SK-N-SH (cell line): ENCODE measurements around the gene CSNK2A3. TPM values are rescaled to one million over a fixed set of nuclear protein-coding genes. Genes with fewer than 3 reads are reported as not detected.

Experiments used
- CTCF ChIA-PET: fragments of 300-600, 350-600 bp; formaldehyde crosslinking; extraction: SDS; loops from one replicate; lab custom pipeline; 2021; lab: Yijun Ruan, JAX
- POLR2A ChIA-PET: fragments of 350-600 bp; sonication (Branson Sonifier 250); formaldehyde crosslinking; extraction: SDS; loops from one replicate; lab custom pipeline; 2020; ENCODE audit warnings: antibody characterized with exemption, inconsistent platforms; lab: Yijun Ruan, JAX
- DNase-seq: peaks from one replicate; pipeline ENCODE4 v3.0.0; 2012
- H2AFZ ChIP-seq: fragments of 200-600 bp; sonication (generic); 2 replicates; pipeline ENCODE4 v1.8.1; 2016; ENCODE audit warnings: antibody characterized with exemption, mild to moderate bottlenecking, low read depth
- H3F3A ChIP-seq: fragments of 200-600 bp; sonication (generic); replicated peaks from 2 replicates; pipeline ENCODE3; 2016; ENCODE audit warnings: antibody characterized with exemption, mild to moderate bottlenecking; ENCODE audit not compliant: insufficient read depth
- H3K27ac ChIP-seq, 2 experiments: fragments of 200-500 bp in 1 of 2; fragments of 200-600 bp in 1 of 2; sonication (Bioruptor generic) in 1 of 2; sonication (generic), shearing (Covaris generic) in 1 of 2; 2 replicates each; pipeline versions ENCODE4 v1.5.1 to v1.6.1; 2014 to 2016; ENCODE audit warnings: low read depth in 2 of 2, inconsistent platforms in 1 of 2, low read length in 1 of 2, mild to moderate bottlenecking in 1 of 2, mixed read lengths in 1 of 2
- H3K27me3 ChIP-seq: fragments of 200-600 bp; sonication (generic), shearing (Covaris generic); 2 replicates; pipeline ENCODE4 v1.6.1; 2016; ENCODE audit warnings: mixed run types; ENCODE audit not compliant: insufficient read depth
- H3K36me3 ChIP-seq, 2 experiments: fragments of 200-500 bp in 1 of 2; fragments of 200-600 bp in 1 of 2; sonication (Bioruptor generic) in 1 of 2; sonication (generic) in 1 of 2; replicated peaks in 1 of 2; 2 replicates each; pipeline versions ENCODE3 to v1.5.1; 2014 to 2016; ENCODE audit warnings: low read length in 1 of 2, mild to moderate bottlenecking in 1 of 2; ENCODE audit not compliant: insufficient read depth in 2 of 2, control insufficient read depth in 1 of 2
- H3K4me1 ChIP-seq, 2 experiments: fragments of 200-500 bp in 1 of 2; fragments of 200-600 bp in 1 of 2; sonication (Bioruptor generic) in 1 of 2; sonication (generic), shearing (Covaris generic) in 1 of 2; 2 replicates each; pipeline versions ENCODE4 v1.5.1 to v1.6.1; 2014 to 2016; ENCODE audit warnings: low read depth in 1 of 2, low read length in 1 of 2, mixed run types in 1 of 2; ENCODE audit not compliant: insufficient read depth in 2 of 2, control insufficient read depth in 1 of 2
- H3K4me2 ChIP-seq: fragments of 200-600 bp; sonication (generic), shearing (Covaris generic); 2 replicates; pipeline ENCODE4 v1.6.1; 2017; ENCODE audit warnings: mixed run types
- H3K4me3 ChIP-seq, 2 experiments: fragments of 200-500 bp in 1 of 2; fragments of 200-600 bp in 1 of 2; sonication (Bioruptor generic) in 1 of 2; sonication (generic), shearing (Covaris generic) in 1 of 2; 2 replicates each; pipeline versions ENCODE4 v1.5.1 to v1.8.1; 2014 to 2016; ENCODE audit warnings: low read depth in 2 of 2, inconsistent platforms in 1 of 2, low read length in 1 of 2, mild to moderate bottlenecking in 1 of 2, mixed read lengths in 1 of 2, moderate library complexity in 1 of 2
- H3K79me2 ChIP-seq: fragments of 200-600 bp; sonication (generic); 2 replicates; pipeline ENCODE4 v1.8.1; 2017; ENCODE audit warnings: mild to moderate bottlenecking; ENCODE audit not compliant: insufficient read depth
- H3K9ac ChIP-seq: fragments of 200-600 bp; sonication (generic); 2 replicates; pipeline ENCODE4 v1.6.1; 2017; ENCODE audit warnings: mixed run types
- H3K9me2 ChIP-seq: fragments of 200-600 bp; sonication (generic); 2 replicates; pipeline ENCODE4 v1.6.1; 2017; ENCODE audit warnings: mixed run types
- H3K9me3 ChIP-seq: fragments of 200-600 bp; sonication (generic); 2 replicates; pipeline ENCODE4 v1.6.1; 2017; ENCODE audit warnings: mixed run types, mild to moderate bottlenecking, moderate library complexity
- H4K20me1 ChIP-seq: fragments of 200-600 bp; sonication (generic); 2 replicates; pipeline ENCODE4 v1.6.1; 2017; ENCODE audit warnings: mild to moderate bottlenecking, mixed run types; ENCODE audit not compliant: insufficient read depth
- ELF1 ChIP-seq: IDR thresholded peaks from 2 replicates; pipeline ENCODE4 v1.4.0; 2012
- EP300 ChIP-seq, 2 experiments: IDR thresholded peaks; 2 replicates each; pipeline versions ENCODE4 v1.4.0 to v1.6.1; 2012; ENCODE audit warnings: borderline replicate concordance in 1 of 2, low read depth in 1 of 2, low read length in 1 of 2
- EZH2phosphoT487 ChIP-seq: fragments of 200-600 bp; sonication (generic); IDR thresholded peaks from 2 replicates; pipeline ENCODE4 v1.6.1; 2017; ENCODE audit warnings: low read depth, mixed run types, mild to moderate bottlenecking, antibody characterized with exemption, moderate library complexity, borderline replicate concordance
- FOXJ3 ChIP-seq: sonication (generic); formaldehyde crosslinking; IDR thresholded peaks from 2 replicates; pipeline ENCODE4 v1.5.1; 2020; ENCODE audit warnings: mild to moderate bottlenecking, missing genetic modification reagents
- GABPA ChIP-seq: IDR thresholded peaks from 2 replicates; pipeline ENCODE4 v1.4.0; 2012; ENCODE audit warnings: low read depth, mild to moderate bottlenecking
- GATA2 ChIP-seq: sonication (generic); formaldehyde crosslinking; IDR thresholded peaks from 2 replicates; pipeline ENCODE4 v1.5.0; 2020; ENCODE audit warnings: mild to moderate bottlenecking, missing genetic modification reagents
- IRF3 ChIP-seq: fragments of 150-350 bp; IDR thresholded peaks from 2 replicates; pipeline ENCODE4 v1.6.1; 2016; ENCODE audit warnings: mild to moderate bottlenecking, low read depth, low read length
- JUND ChIP-seq: IDR thresholded peaks from 2 replicates; pipeline ENCODE4 v1.4.0; 2012
- MEF2A ChIP-seq: IDR thresholded peaks from 2 replicates; pipeline ENCODE4 v1.4.0; 2012; ENCODE audit warnings: low read depth, borderline replicate concordance
- PBX3 ChIP-seq: IDR thresholded peaks from 2 replicates; pipeline ENCODE4; 2012
- RAD21 ChIP-seq: IDR thresholded peaks from 2 replicates; pipeline ENCODE4 v1.6.1; 2012; ENCODE audit warnings: mild to moderate bottlenecking, low read length
- RCOR1 ChIP-seq: fragments of 150-350 bp; IDR thresholded peaks from 2 replicates; pipeline ENCODE4 v1.6.1; 2017; ENCODE audit warnings: antibody characterized with exemption, low read length
- REST ChIP-seq: IDR thresholded peaks from 2 replicates; pipeline ENCODE4 v1.6.1; 2012; ENCODE audit warnings: mild to moderate bottlenecking, low read depth, low read length, moderate library complexity
- RXRA ChIP-seq: IDR thresholded peaks from 2 replicates; pipeline ENCODE4 v1.4.0; 2012; ENCODE audit warnings: low read depth, mild to moderate bottlenecking, borderline replicate concordance
- SMC3 ChIP-seq: IDR thresholded peaks from 2 replicates; pipeline ENCODE4 v1.6.1; 2012; ENCODE audit warnings: low read depth, low read length, improper control_type of control experiment
- TAF1 ChIP-seq: IDR thresholded peaks from 2 replicates; pipeline ENCODE4 v1.6.1; 2012; ENCODE audit warnings: low read depth, mild to moderate bottlenecking, low read length, moderate library complexity, borderline replicate concordance
- TCF12 ChIP-seq: IDR thresholded peaks from 2 replicates; pipeline ENCODE4 v1.4.0; 2012
- USF1 ChIP-seq: IDR thresholded peaks from 2 replicates; pipeline ENCODE4 v1.4.0; 2012; ENCODE audit warnings: low read depth, borderline replicate concordance
- USF2 ChIP-seq: fragments of 150-350 bp; IDR thresholded peaks from 2 replicates; pipeline ENCODE4 v1.6.1; 2017; ENCODE audit warnings: antibody characterized with exemption, low read length, low read depth, borderline replicate concordance
- ZBTB33 ChIP-seq: IDR thresholded peaks from 2 replicates; pipeline ENCODE4 v1.4.0; 2012; ENCODE audit warnings: low read depth, borderline replicate concordance
- WGBS: methylation state at CpG from one replicate; pipeline ENCODE4 v1.1.6; 2017; ENCODE audit warnings: low lambda C conversion rate; 5-methylcytosine and 5-hydroxymethylcytosine counted together
- polyA plus RNA-seq, 3 experiments: library from polyadenylated mRNA; depleted of rRNA; stranded (reverse); fragments of >200 nt; gene quantifications; 2 replicates each; pipeline ENCODE4 v1.2.3, GENCODE V29; 2012

Gene CSNK2A3
- polyA plus RNA-seq, 1 of the 3 experiments (the other 2 are of a cell fraction): 0.31 TPM

- Histone ChIP-seq H3K79me2 (no peaks in the 10 kb centered on the region), H3K27me3 (no peaks in the 10 kb centered on the region), H3K4me3 (no peak overlapping the region), H3K27ac (no peak overlapping the region), H3K9ac (no peak overlapping the region), H3K36me3 (no peaks in the 10 kb centered on the region), H4K20me1 (no peaks in the 10 kb centered on the region), H3K9me2 (no peaks in the 10 kb centered on the region), H3K4me2 (no peak overlapping the region), H3F3A (no peaks in the 10 kb centered on the region), H2AFZ (no peak overlapping the region), H3K4me1 (peaks cover 0 to 3% of the 10 kb centered on the region in 2 experiments; a peak in 1 of 4 replicates)
- DNase-seq: no peak
- CTCF ChIA-PET: no interaction called here
- TF ChIP-seq SMC3 (no peak), ZBTB33 (no peak), ELF1 (no peak), JUND (no peak), PBX3 (no peak), RCOR1 (no peak), EZH2phosphoT487 (no peak), RAD21 (no peak), IRF3 (no peak), RXRA (no peak), USF1 (no peak), GABPA (no peak), FOXJ3 (CRISPR knock-in tag) (no peak), MEF2A (no peak), GATA2 (no peak), TAF1 (no peak), TCF12 (no peak), EP300 (IDR thresholded peaks at IDR 0.05; ENCODE audit: borderline replicate concordance in 1 of 2, low read depth in 1 of 2, low read length in 1 of 2) (no peak), REST (no peak), USF2 (no peak)
- TF ChIP-seq, all 33 proteins: peak for 0
- POLR2A ChIA-PET: no interaction called here
- no peaks in the 10 kb centered on the region for H3K9me3 ChIP-seq
- WGBS: 76% methylated on average over 5 of the region's 5 CpGs
Observed at GRCh38 chr11:11348303-11348702, 4.7 kb downstream of the CSNK2A3 start.
